ENCODE results near the gene NR1I3. TPM values are rescaled to one million over a fixed set of nuclear protein-coding genes. Genes with fewer than 3 reads are reported as not detected.
A peak's percentile ranks its signal among the peaks of the same experiment; 100 is the strongest.

The NR1I3 gene
- total RNA-seq, 1 experiment from 2014 or later: not detected

DNA sequence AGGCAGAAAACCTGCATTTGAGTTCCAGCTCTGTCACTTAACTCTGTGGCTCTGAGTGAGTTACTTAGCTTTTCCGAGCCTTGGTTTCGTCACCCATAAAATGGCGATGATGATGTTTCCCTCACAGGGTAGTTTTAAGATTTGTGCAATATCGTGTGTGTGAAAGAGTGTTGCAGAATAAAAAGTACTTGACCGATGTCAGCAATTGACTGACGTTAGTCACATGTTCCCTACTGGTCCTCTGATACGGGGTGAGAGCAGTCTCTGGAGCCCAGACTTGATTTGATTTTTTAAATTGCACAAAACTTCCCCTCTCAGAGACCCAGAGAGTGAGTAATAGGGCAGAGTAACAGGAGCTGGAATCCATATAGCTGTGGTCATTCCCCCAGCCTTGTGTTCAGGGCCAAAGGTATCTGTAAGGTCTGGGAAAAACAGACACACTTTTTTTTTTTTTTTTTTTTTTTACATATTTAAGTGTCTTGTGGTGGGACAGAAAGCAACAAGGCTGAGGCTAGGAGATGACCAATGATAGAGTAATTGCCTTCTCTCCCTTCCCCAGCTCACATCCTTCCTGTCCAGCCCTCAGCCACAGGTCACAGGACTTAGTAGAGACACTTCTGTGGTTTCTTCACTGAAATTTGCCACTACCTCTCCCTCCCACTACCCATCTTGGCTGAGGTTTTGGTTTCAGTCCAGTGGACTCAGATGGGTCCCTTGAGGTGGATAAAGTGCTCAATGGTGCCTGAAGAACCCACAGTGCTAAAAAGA, 20.9 kb downstream of the NR1I3 start:
- no peak for DNase-seq
- Histone ChIP-seq H3K4me1 (no peaks in the 10 kb centered on the region), H3K9me3 (replicated peaks) (no peaks in the 10 kb centered on the region), H3K27me3 (no peaks in the 10 kb centered on the region), H3K36me3 (peaks cover 7% of the 10 kb centered on the region), H3K27ac (no peak overlapping the region), H3K4me3 (no peak overlapping the region)

- Histone ChIP-seq H3K4me3 (no peak within 1 kb of the TSS), H3K36me3 (peaks cover 22% of the 10 kb centered on the region), H3K27me3 (no peaks in the 10 kb centered on the region), H3K27ac (no peak within 1 kb of the TSS), H3K9me3 (replicated peaks) (no peaks in the 10 kb centered on the region), H3K4me1 (no peaks in the 10 kb centered on the region)
- no peak for DNase-seq
These were observed 22.9 kb downstream of the NR1I3 start, which contains the start of gene FCER1G for GRCh38 chr1:161215076-161215475. Gene FCER1G, plus strand, starts transcription at chr1:161215295. Its CDS starts 27 bp downstream, at chr1:161215322.

DNA sequence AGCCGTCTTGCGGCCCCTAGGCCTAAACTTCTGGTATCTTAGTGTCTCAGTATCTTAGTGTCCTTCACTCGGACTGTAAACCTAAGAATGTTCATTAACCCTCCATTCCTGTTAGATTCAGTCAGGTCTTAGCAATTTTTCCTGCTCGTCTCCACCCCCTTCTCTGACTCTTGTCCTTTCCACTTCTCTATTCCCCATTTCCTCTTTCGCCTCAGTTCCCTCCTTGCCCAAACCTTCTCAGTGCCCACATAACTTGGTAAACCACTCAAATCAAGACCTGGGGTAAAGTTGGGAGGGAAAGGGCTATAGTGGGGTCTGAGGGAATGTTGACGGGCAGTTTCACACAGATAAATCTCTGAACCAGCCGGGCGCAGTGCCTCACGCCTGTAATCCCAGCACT, 23.6 kb downstream of the NR1I3 start:
- no peaks in the 10 kb centered on the region for H3K9me3 ChIP-seq (replicated peaks)
- no peak overlapping the region for H3K4me3 ChIP-seq
- H3K27me3 ChIP-seq: no peaks in the 10 kb centered on the region
- DNase-seq: no peak
- H3K4me1 ChIP-seq: no peaks in the 10 kb centered on the region
- no peak overlapping the region for H3K27ac ChIP-seq
- peaks cover 27% of the 10 kb centered on the region for H3K36me3 ChIP-seq

GRCh38 chr1:161209790-161210409, 28.1 kb downstream of the NR1I3 start:
- no peaks in the 10 kb centered on the region for H3K27me3 ChIP-seq
- DNase-seq: peak; percentile 77 to 82
- H3K4me1 ChIP-seq: no peaks in the 10 kb centered on the region
- no peaks in the 10 kb centered on the region for H3K9me3 ChIP-seq (replicated peaks)
- no peak overlapping the region for H3K27ac ChIP-seq
- peaks cover 35% of the 10 kb centered on the region for H3K36me3 ChIP-seq
- no peak overlapping the region for H3K4me3 ChIP-seq

DNA sequence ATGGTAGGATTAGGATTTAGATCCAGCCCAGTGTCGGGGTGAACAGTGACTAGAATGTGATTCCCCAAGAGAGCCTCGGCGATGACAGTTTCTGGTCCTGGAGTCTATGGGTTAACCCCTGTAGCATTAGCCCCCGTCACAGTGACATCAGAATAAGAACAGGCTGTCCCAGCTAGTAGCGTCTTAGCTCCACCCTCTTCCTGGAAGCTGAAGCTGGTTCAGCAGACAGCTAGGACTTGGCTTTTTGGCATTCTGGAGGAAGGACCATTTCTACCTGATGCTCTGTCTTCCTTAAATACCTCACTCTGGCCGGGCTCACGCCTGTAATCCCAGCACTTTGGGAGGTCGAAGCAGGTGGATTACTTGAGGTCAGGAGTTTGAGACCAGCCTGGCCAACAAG, 30.8 kb downstream of the NR1I3 start:
- DNase-seq: no peak
- H3K4me3 ChIP-seq: no peak overlapping the region
- no peak overlapping the region for H3K27ac ChIP-seq
- no peaks in the 10 kb centered on the region for H3K27me3 ChIP-seq
- H3K36me3 ChIP-seq: peaks cover 29% of the 10 kb centered on the region
- H3K4me1 ChIP-seq: no peaks in the 10 kb centered on the region
- H3K9me3 ChIP-seq (replicated peaks): no peaks in the 10 kb centered on the region

DNA sequence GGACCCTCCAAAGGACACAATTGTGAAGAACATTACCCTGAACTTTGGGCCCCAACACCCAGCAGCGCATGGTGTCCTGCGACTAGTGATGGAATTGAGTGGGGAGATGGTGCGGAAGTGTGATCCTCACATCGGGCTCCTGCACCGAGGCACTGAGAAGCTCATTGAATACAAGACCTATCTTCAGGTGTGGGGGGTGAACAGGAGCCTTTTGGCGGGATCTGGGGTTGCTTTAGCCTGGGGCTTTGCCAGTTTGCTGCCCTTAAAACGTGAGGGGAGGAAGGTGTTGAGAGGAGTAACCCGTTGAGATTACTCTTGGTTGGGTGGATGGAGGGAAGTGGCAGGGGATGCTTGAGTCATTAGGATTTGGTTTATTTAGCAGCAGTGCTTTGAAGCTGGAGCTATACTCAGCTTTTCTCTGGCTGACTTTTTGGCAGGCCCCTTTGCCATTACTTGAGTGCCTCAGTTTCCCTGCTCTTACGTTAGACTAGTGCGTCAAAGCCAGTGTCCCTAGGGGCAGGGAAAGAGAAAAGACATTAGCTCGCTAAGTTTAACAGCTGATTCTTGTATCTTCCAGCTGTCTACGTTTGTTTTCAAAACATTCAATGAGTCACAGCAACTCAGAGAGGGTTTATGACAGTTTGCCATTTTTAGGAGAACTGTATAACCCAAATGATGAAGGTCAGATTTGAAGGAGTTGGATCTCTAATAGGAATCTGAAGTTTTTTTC, 31.4 kb downstream of the NR1I3 start:
- Histone ChIP-seq H3K36me3 (peaks cover 26% of the 10 kb centered on the region), H3K4me1 (no peaks in the 10 kb centered on the region), H3K27ac (no peak overlapping the region), H3K9me3 (replicated peaks) (no peaks in the 10 kb centered on the region), H3K27me3 (no peaks in the 10 kb centered on the region), H3K4me3 (no peak overlapping the region)
- DNase-seq: no peak

GRCh38 chr1:161201836-161202712, 35.9 kb downstream of the NR1I3 start, which contains the start of gene NDUFS2:
Gene NDUFS2, plus strand, starts transcription at chr1:161202367. Its CDS starts 19 bp downstream, at chr1:161202386.
- peak within 1 kb of the TSS; percentile 72 for H3K4me3 ChIP-seq
- peak within 1 kb of the TSS; percentile 93 for H3K27ac ChIP-seq
- no peaks in the 10 kb centered on the region for H3K9me3 ChIP-seq (replicated peaks)
- H3K36me3 ChIP-seq: 0 out of 2 replicates have a peak, but pooled peaks cover 4% of the 10 kb centered on the region
- no peaks in the 10 kb centered on the region for H3K27me3 ChIP-seq
- peak; percentile 97 to 98 for DNase-seq
- peaks cover 21% of the 10 kb centered on the region for H3K4me1 ChIP-seq

GRCh38 chr1:161200992-161201835, 36.8 kb downstream of the NR1I3 start:
- Histone ChIP-seq H3K4me1 (peaks cover 25% of the 10 kb centered on the region), H3K4me3 (peak overlapping the region; percentile 72), H3K27ac (peak overlapping the region; percentile 93), H3K27me3 (no peaks in the 10 kb centered on the region), H3K9me3 (replicated peaks) (no peaks in the 10 kb centered on the region), H3K36me3 (no peaks in the 10 kb centered on the region)
- peak; percentile 40 to 48 for DNase-seq

DNA sequence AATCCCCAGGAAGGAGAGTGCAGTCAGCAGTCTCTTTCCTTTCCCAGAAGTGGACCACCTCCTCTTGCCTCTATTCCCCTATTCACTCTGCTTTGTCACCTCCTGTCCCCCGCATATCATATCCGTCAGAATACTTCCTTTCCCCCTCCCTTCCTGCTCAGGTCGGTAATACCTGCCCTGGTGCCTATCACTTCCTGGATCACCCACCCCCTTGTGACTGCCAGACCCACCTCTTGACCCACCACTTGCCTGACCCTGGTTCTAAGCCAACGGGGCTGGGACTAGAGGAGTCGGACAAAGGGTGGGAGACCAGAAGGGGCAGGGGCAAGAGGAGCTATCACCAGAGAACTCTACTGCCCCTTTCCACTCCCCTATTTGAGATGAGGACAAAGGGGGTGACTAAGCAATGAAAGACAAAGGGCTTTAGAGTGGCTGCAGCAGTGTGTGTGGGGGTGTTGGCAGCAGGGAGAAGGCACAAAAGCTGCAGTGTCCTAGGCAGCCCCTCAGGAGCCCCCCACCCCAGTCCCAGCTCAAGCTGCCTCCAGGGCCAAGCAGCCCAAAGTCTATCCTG, 37.5 kb downstream of the NR1I3 start:
- Histone ChIP-seq H3K27me3 (no peaks in the 10 kb centered on the region), H3K4me1 (peaks cover 26% of the 10 kb centered on the region), H3K27ac (peak overlapping the region; percentile 93), H3K4me3 (no peak overlapping the region), H3K36me3 (peaks cover under 1% of the 10 kb centered on the region; the same call in 1 of the 2 replicates), H3K9me3 (replicated peaks) (no peaks in the 10 kb centered on the region)
- no peak for DNase-seq

DNA sequence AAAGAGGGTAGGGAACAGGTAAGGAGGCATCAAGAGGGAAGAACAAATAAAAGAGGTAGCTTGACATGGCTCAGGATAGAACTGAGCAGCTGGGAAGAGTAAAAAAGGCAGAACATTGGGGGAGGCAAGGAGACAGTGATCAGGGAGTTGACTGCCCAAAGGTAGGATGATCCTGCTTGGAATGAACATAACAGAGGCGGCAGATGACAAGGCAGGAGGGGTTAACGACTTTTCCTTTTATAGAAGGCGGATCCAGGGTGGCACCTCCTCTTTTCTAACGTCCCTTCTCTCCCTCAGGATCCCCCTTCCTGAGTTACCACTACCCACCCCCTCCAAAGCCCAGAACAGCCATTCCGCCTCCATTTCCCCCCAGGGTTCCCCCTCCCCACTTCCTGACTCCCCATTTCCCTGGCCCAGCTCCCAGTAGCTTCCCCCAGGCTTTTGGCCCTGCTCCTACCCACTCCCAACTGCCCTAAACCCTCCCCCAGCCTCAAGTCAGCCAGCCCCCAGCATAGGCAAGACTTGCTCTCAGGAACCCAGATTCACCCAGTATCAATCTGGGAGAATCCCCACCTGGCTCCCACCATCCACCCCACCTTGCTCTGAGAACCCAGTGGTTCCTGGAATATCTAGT, 38.4 kb downstream of the NR1I3 start:
- H3K4me3 ChIP-seq: peak overlapping the region; percentile 25
- peak in 1 of 2 experiments; percentile 24 for DNase-seq
- peaks cover 26% of the 10 kb centered on the region for H3K4me1 ChIP-seq
- H3K9me3 ChIP-seq (replicated peaks): no peaks in the 10 kb centered on the region
- peak overlapping the region; percentile 93 for H3K27ac ChIP-seq
- H3K27me3 ChIP-seq: no peaks in the 10 kb centered on the region
- peaks cover 5% of the 10 kb centered on the region; the same call in 1 of the 2 replicates for H3K36me3 ChIP-seq

GRCh38 chr1:161198897-161199431, 39.0 kb downstream of the NR1I3 start, which contains the start of gene ADAMTS4:
Gene ADAMTS4, minus strand, starts transcription at chr1:161199054. Its CDS starts 427 bp downstream, at chr1:161198627.
- H3K9me3 ChIP-seq (replicated peaks): no peaks in the 10 kb centered on the region
- H3K27ac ChIP-seq: peak within 1 kb of the TSS; percentile 93
- peaks cover 8% of the 10 kb centered on the region for H3K36me3 ChIP-seq
- H3K27me3 ChIP-seq: no peaks in the 10 kb centered on the region
- peak; percentile 97 to 98 for DNase-seq
- peak within 1 kb of the TSS; percentile 57 for H3K4me3 ChIP-seq
- H3K4me1 ChIP-seq: peaks cover 26% of the 10 kb centered on the region

DNA sequence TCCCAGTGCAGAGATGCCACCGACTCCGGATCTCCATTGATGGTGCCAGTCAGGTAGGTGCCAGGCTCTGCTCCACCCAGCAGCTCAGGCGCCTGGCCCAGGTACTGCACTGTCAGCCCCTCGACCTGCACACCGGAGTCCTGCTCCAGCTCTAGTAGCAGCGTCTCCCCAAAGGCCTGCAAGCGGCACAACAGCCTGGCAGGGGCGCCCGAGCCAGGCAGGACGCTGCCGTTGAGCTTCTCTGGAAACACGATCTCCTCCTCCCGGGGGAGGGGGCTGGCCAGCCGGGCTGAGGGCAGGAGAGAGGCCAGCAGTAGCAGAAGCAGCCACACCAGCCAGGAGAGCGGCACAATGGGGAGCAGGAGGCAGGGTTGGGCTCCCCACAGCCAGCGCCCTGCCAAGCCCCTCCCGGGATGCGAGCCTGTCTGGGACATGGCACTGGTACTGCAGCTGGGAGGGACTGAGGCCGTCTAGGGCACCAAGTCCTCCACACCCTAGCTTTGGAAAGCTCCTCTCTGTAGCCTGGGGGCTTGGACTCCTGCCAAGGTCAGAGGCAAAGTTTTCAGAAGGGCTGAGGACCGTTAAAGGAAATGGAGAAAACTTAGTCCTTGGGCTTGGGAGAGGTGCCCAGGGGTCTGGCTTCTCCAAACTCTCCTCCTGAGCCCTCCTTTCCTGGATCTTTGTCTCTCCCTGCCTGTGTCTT, 39.7 kb downstream of the NR1I3 start:
- Histone ChIP-seq H3K27ac (peak overlapping the region; percentile 93), H3K36me3 (peaks cover 10% of the 10 kb centered on the region), H3K4me3 (peak overlapping the region; percentile 57), H3K27me3 (no peaks in the 10 kb centered on the region), H3K9me3 (replicated peaks) (no peaks in the 10 kb centered on the region), H3K4me1 (peaks cover 26% of the 10 kb centered on the region)
- DNase-seq: peak; percentile 76 to 85

Data from SJCRH30 (cell line).